H1 (cell line): Measurements from ENCODE around the gene KCNG3. TPM values are rescaled to one million over a fixed set of nuclear protein-coding genes. Genes with fewer than 3 reads are reported as not detected.

ENCODE experiments used
- ASH2L ChIP-seq: fragments of 200-600, 300-600 bp; sonication (generic); IDR thresholded peaks from one replicate; pipeline ENCODE4 v1.7.1; 2017; ENCODE audit warnings: low read length
- ATF3 ChIP-seq: IDR thresholded peaks from 2 replicates; pipeline ENCODE4 v1.6.1; 2011; ENCODE audit warnings: low read depth, mild to moderate bottlenecking, low read length; ENCODE audit not compliant: insufficient read depth
- CHD7 ChIP-seq: fragments of 300-600 bp; sonication (generic); IDR thresholded peaks from 2 replicates; pipeline ENCODE4 v1.7.1; 2012; ENCODE audit warnings: low read length, moderate library complexity, mild to moderate bottlenecking, inconsistent platforms; ENCODE audit not compliant: insufficient replicate concordance
- GTF2F1 ChIP-seq: IDR thresholded peaks from 2 replicates; pipeline ENCODE4 v1.6.1; 2012; ENCODE audit warnings: low read depth, low read length, improper control_type of control experiment, borderline replicate concordance
- POLR2A ChIP-seq, 2 experiments: IDR thresholded peaks; 1 replicate in 1 of 2; 2 replicates in 1 of 2; pipeline ENCODE4 v1.6.1; 2011; ENCODE audit warnings: low read depth in 2 of 2, low read length in 2 of 2, mild to moderate bottlenecking in 2 of 2; ENCODE audit errors: control extremely low read depth in 1 of 2
- RFX5 ChIP-seq: IDR thresholded peaks from 2 replicates; pipeline ENCODE4 v1.6.1; 2011; ENCODE audit warnings: low read depth, low read length, improper control_type of control experiment, borderline replicate concordance
- TAF7 ChIP-seq: optimal IDR thresholded peaks from 2 replicates; pipeline ENCODE3; 2011; ENCODE audit warnings: low read depth, mild to moderate bottlenecking, inconsistent platforms, low read length, moderate library complexity, borderline replicate concordance
- YY1 ChIP-seq: IDR thresholded peaks from 2 replicates; pipeline ENCODE4 v1.6.1; 2011; ENCODE audit warnings: low read depth, mild to moderate bottlenecking, low read length
- polyA plus RNA-seq, 7 experiments: library from polyadenylated mRNA; depleted of rRNA in 3 of 7; stranded (reverse) in 5 of 7; unstranded in 2 of 7; fragments of >200 nt in 5 of 7; fragments of 200-250 nt in 2 of 7; gene quantifications; 1 replicate in 5 of 7; 2 replicates in 1 of 7; 4 replicates in 1 of 7; pipeline versions ENCODE4 v1.2.1 to v1.2.3, GENCODE V29; 2011 to 2013; ENCODE audit warnings: missing spikeins in 2 of 7, mixed read lengths in 2 of 7
- total RNA-seq: library from RNA; stranded (reverse); fragmentation: NEBNext Ultra II Directional; extraction: Animal tissue kit (Norgen Biotek cat#: 25700); gene quantifications from 2 replicates; pipeline ENCODE4 v1.2.1, GENCODE V29; 2021
- TF ChIP-seq, protein P1 (sequence below), 3 experiments: IDR thresholded peaks; 1 replicate in 2 of 3; 2 replicates in 1 of 3; pipeline versions ENCODE4 v1.5.1 to v1.6.1; 2011; ENCODE audit warnings: low read length in 3 of 3, mild to moderate bottlenecking in 3 of 3, inconsistent platforms in 2 of 3, low read depth in 1 of 3, moderate library complexity in 1 of 3; ENCODE audit not compliant: insufficient read depth in 1 of 3; ENCODE audit errors: control extremely low read depth in 1 of 3

Gene KCNG3
- total and polyA plus RNA-seq, 2 of the 8 experiments (the other 6 are each of a cell fraction or from before 2014, with no cell fraction given), result 8.1 to 21.3 TPM

- TF ChIP-seq CHD7 (no peak), TAF7 (no peak), GTF2F1 (no peak), YY1 (no peak), POLR2A (IDR thresholded peaks at IDR 0.05; ENCODE audit: control extremely low read depth in 1 of 2, low read depth in 2 of 2, low read length in 2 of 2) (no peak), ASH2L (no peak), ATF3 (no peak), RFX5 (no peak)
- TF ChIP-seq, protein P1, sequence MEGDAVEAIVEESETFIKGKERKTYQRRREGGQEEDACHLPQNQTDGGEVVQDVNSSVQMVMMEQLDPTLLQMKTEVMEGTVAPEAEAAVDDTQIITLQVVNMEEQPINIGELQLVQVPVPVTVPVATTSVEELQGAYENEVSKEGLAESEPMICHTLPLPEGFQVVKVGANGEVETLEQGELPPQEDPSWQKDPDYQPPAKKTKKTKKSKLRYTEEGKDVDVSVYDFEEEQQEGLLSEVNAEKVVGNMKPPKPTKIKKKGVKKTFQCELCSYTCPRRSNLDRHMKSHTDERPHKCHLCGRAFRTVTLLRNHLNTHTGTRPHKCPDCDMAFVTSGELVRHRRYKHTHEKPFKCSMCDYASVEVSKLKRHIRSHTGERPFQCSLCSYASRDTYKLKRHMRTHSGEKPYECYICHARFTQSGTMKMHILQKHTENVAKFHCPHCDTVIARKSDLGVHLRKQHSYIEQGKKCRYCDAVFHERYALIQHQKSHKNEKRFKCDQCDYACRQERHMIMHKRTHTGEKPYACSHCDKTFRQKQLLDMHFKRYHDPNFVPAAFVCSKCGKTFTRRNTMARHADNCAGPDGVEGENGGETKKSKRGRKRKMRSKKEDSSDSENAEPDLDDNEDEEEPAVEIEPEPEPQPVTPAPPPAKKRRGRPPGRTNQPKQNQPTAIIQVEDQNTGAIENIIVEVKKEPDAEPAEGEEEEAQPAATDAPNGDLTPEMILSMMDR (IDR thresholded peaks at IDR 0.05; ENCODE audit: control extremely low read depth in 1 of 3, insufficient read depth in 1 of 3, low read depth in 1 of 3, low read length in 3 of 3), result no peak
Measured at GRCh38 chr2:42442774-42443173, 51.0 kb downstream of the KCNG3 start (continued).
